Keratinocyte (primary cell): ENCODE measurements around the gene SRCIN1.

Experiments
- CTCF ChIP-seq, 3 experiments: IDR thresholded peaks in 1 of 3; conservative IDR thresholded peaks in 1 of 3; optimal IDR thresholded peaks in 1 of 3; 2 replicates in 2 of 3; 3 replicates in 1 of 3; pipeline versions ENCODE3 to v1.5.1; 2011; ENCODE audit warnings: low read length in 3 of 3, mild to moderate bottlenecking in 3 of 3, moderate library complexity in 2 of 3, control low read depth in 1 of 3, inconsistent platforms in 1 of 3; ENCODE audit not compliant: insufficient read depth in 2 of 3; ENCODE audit errors: extremely low read depth in 1 of 3
- EZH2 ChIP-seq: IDR thresholded peaks from one replicate; pipeline ENCODE4 v1.6.1; 2012; ENCODE audit warnings: inconsistent platforms, mild to moderate bottlenecking, low read length, moderate library complexity

GRCh38 chr17:38613525-38613980, 7.8 kb upstream of the SRCIN1 start:
- no peak for TF ChIP-seq CTCF (optimal IDR thresholded peaks at IDR 0.05 in 1 of 3, IDR thresholded peaks at IDR 0.05 in 1 of 3, conservative IDR thresholded peaks at IDR 0.05 in 1 of 3; ENCODE audit: extremely low read depth in 1 of 3, insufficient read depth in 2 of 3, low read length in 3 of 3)
- no peak for TF ChIP-seq EZH2
